HG03442 (cell line): ENCODE results near the gene SCUBE3.

Experiments used
- ATAC-seq: cut with Tn5 transposase; IDR thresholded peaks from one replicate; pipeline ENCODE4 v1.9.1; 2021; ENCODE audit warnings: mild to moderate bottlenecking, moderate library complexity; ENCODE audit not compliant: unreplicated experiment

Gene SCUBE3

GRCh38 chr6:35213824-35214756 is at the start of gene SCUBE3:
Gene SCUBE3 (plus strand): TSS chr6:35213956. CDS start chr6:35214419, 463 bp downstream.
- no peak for ATAC-seq

GRCh38 chr6:35164277-35164676 is 49.5 kb upstream of the SCUBE3 start:
- no peak for ATAC-seq

GRCh38 chr6:35164868-35165267 is 48.9 kb upstream of the SCUBE3 start:
- ATAC-seq: no peak

GRCh38 chr6:35165630-35166071 is 48.1 kb upstream of the SCUBE3 start:
- no peak for ATAC-seq

GRCh38 chr6:35166116-35166515 is 47.6 kb upstream of the SCUBE3 start:
- no peak for ATAC-seq

GRCh38 chr6:35166520-35166919 is 47.2 kb upstream of the SCUBE3 start:
- ATAC-seq: no peak

- no peak for ATAC-seq
These were observed 46.3 kb upstream of the SCUBE3 start for GRCh38 chr6:35167505-35167904.

- ATAC-seq: no peak
These were observed 45.3 kb upstream of the SCUBE3 start for GRCh38 chr6:35168461-35168861.

GRCh38 chr6:35170166-35170565 is 43.6 kb upstream of the SCUBE3 start:
- no peak for ATAC-seq

GRCh38 chr6:35170891-35171290 is 42.9 kb upstream of the SCUBE3 start:
- no peak for ATAC-seq

- no peak for ATAC-seq
These were observed 40.7 kb upstream of the SCUBE3 start for GRCh38 chr6:35173044-35173426.

- ATAC-seq: no peak
These were observed 40.2 kb upstream of the SCUBE3 start for GRCh38 chr6:35173427-35174087.

GRCh38 chr6:35174088-35174434 is 39.7 kb upstream of the SCUBE3 start:
- no peak for ATAC-seq

GRCh38 chr6:35174501-35174900 is 39.3 kb upstream of the SCUBE3 start:
- no peak for ATAC-seq

- no peak for ATAC-seq
These were observed 37.3 kb upstream of the SCUBE3 start for GRCh38 chr6:35176301-35177024.

- no peak for ATAC-seq
These were observed 36.6 kb upstream of the SCUBE3 start for GRCh38 chr6:35177157-35177556.

- no peak for ATAC-seq
These were observed 36.2 kb upstream of the SCUBE3 start for GRCh38 chr6:35177596-35177995.

GRCh38 chr6:35178012-35178411 is 35.7 kb upstream of the SCUBE3 start:
- ATAC-seq: no peak

- ATAC-seq: no peak
These were observed 34.6 kb upstream of the SCUBE3 start for GRCh38 chr6:35178932-35179832.

GRCh38 chr6:35179901-35180535 is 33.7 kb upstream of the SCUBE3 start:
- no peak for ATAC-seq
